ENCODE results near the gene GPC2.

- TF ChIP-seq POLR2AphosphoS5 (IDR thresholded peaks at IDR 0.05; ENCODE audit: low read depth) (no peak), CTCF (IDR thresholded peaks at IDR 0.05; ENCODE audit: insufficient read depth, low read length) (no peak), GABPA (IDR thresholded peaks at IDR 0.05; ENCODE audit: low read depth) (no peak), REST (IDR thresholded peaks at IDR 0.05; ENCODE audit: insufficient replicate concordance, low read depth) (no peak), SPI1 (IDR thresholded peaks at IDR 0.05; ENCODE audit: borderline replicate concordance, low read depth) (no peak)
Observed at GRCh38 chr7:100137851-100138760, 39.1 kb downstream of the GPC2 start.
